NCI-H2081 treated with DMSO at 0.1 percent for 48 hours (cell line): ENCODE data around the gene ADGRF3.
"Not testable (repeated sequence)": the region's sequence is repeated elsewhere in the genome, so short reads cannot be mapped to it uniquely, and the experiment has no call there.

Experiments used
- DNase-seq: peaks from one replicate; lab custom pipeline; 2025; lab: John Stamatoyannopoulos, UW

The ADGRF3 gene

DNA sequence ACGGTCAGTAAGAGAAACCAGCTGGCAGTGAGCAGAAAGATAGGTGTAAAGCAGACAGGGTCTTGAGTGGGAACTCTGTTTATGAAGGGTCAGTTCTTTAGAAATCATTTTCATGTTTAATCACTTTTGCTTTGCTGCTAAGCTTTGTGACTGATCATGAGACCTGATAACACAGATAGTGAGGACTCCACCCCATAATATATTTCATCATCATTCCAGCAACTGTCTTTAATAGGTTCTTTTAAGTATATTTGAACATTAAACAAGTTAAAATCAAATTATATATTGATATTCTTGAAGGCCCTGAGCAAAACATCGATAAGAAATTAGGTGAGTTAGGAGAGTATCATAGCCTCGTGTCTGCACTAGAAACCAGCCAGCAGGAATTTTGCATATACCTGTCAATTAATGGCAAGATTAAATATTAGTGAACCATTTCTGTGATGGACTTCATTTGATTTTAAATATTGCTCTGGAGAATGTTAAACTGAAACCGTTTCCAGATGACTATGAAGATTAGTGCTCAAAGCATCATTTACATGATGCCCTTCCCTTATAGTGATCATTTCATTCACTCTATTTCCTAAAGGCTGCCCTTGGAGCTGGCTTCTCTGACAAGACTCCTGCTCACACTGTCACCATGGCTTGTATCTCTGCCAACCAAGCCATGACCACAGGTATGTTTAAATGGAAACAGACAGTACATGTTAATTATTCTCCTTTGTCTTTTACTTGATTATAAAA, 69.9 kb downstream of the ADGRF3 start:
- no peak for DNase-seq

DNA sequence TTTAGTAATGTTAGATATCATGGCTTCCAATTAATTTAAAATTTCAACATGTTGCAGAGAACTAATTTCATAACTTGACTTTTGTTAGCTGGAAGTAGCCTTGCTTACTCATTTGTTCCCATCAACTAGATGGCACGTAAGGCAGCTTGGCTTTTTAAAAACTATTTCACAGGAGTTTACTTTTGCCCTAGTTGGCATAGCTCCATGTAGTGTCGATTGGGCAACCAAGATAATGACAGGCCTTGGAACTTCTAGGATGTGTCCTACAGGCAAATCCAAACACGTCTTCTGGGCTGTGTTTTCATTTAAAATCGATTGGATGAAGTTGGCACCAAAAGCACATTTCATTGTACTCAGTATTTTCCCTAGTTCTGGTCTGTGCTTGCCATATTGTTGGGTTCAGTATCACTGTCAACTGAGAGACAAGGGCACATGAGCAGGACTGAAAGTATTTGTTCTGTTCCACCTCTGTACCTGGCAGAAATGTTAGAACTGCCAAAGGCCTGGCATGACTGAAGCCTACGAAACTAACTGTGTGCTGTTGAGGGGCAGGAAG, 72.5 kb downstream of the ADGRF3 start:
- no peak for DNase-seq

DNA sequence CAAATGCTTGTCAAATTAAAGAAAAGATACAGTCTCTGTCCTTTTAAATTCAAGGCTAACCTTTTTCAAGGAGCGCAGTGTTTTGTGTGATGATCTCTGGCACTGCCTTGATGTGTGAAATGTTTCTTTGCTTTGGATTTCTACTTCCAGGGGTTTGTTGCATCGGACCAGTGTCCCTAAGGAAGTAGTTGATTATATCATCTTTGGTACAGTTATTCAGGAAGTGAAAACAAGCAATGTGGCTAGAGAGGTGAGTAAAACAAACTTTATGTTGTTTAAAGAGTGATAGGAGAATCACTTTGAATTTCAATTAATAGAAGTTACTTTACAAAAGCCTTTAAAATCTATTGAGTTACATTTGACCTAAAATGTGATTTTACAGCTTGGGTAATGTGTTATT, 73.1 kb downstream of the ADGRF3 start:
- no peak for DNase-seq

DNA sequence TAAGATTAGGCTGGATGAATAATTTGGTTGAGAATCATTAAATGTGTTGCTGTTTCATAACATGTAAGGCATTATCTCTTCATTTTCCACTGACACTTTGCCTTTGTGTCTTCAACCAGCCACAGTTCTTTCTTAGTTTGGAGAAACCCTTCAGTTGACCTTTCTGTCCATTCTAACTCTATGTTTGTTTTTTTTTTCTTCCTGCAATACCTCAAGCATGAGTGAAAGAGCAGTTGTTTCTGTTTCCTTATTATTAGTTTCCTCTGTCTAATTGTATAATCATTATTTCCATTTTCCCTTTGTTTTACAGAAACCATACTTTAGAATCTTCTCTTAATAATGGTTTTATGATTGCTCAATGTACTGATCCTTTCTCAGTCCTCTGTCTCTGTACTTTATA, 76.2 kb downstream of the ADGRF3 start:
- DNase-seq: no peak

DNA sequence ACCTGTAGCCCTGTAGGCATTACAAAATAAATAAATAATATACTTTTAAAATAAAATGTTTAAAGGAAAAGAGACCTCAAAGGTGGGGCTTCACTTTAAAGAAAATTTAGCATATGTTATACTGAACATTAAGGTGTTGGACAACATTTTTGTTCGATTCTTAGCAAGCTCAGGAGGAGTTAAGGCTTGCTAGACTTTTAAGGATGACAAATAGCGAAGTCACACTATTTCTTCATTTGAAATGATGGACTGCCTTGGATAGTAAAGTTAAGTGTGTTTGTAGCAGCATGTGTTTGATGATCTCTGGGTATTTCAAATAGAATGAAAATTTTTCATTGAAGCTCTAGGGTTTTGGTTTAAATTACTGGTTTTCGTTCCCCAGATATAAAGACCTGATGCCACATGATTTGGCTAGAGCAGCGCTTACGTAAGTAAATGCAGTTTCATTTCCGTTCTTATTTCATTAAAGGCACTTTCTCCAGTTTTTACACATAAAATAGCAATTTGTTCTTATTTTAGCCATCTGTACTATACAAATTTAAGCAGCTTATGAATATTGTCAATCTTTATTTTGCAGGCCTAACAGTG, 76.9 kb downstream of the ADGRF3 start:
- no peak for DNase-seq

DNA sequence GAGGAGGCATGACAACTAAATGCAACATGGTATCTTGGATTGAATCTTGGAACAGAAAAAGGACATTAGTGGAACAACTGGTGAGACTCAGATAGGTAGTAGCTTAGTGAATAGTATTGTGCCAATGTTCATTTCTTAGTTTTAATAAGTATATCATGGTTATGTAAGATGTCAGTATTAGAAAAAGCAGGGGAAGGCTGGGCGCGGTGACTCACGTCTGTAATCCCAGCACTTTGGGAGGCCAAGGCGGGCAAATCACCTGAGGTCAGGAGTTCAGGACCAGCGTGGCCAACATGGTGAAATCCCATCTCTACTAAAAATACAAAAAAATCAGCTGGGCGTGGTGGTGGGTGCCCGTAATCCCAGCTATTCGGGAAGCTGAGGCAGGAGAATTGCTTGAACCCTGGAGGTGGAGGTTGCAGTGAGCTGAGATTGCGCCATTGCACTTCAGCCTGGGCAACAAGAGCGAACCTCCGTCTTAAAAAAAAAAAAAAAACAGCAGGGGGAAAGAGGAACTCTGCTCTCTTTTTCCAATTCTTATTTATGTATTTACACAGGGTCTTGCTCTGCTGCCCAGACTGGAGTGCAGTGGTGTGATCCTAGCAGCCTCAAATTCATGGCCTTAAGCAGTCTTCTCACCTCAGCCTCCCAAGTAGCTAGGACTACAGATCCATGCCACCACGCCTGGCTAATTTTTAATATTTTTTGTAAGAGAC, 77.8 kb downstream of the ADGRF3 start:
- not testable (repeated sequence) for DNase-seq

DNA sequence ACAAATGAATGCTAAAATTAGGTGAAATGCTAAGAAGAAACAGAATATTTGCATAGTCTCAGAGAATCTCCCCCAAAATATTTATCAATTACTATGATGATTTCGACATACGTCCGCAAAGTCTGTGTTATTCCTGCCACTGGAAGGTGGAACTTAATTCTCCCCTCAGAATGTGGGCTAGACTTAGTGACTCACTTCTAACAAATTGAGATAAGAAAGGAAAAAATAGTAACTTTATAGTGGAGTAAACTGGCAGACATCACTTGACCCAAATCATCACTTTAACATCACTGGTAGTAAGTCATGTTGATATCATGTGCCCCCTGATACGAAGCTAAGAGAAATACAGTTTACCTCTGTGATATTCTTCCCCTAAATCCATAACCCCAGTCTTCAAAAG, 78.4 kb downstream of the ADGRF3 start:
- no peak for DNase-seq

DNA sequence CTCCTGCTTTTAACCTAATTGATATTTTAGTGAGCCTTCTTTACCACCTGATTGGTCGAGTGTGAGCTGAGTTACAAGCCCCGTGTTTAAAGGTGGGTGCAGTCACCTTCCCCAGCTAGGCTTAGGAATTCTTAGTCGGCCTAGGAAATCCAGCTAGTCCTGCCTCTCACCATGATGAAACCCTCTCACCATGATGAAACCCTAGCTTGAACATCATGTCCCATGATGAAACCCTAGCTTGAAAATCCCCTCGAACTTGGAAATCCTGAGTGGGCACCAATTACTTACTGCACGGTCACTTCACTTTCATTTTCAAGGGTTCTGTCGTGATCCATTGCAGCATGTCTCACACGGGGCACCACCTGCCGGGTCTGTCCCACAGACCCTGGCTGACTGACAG, 87.8 kb downstream of the ADGRF3 start:
- DNase-seq: not testable (repeated sequence)
